Glutamatergic neuron (in vitro differentiated cells): ENCODE measurements around the gene CBX8. TPM values are rescaled to one million over a fixed set of nuclear protein-coding genes. Genes with fewer than 3 reads are reported as not detected.
A peak's percentile ranks its signal among the peaks of the same experiment; 100 is the strongest.

Source experiments
- DNase-seq: peaks from one replicate; pipeline ENCODE4 v3.0.0; 2022
- H3K27ac Mint-ChIP-seq: one replicate; pipeline ENCODE4 v1.8.0; 2020; ENCODE audit warnings: mild to moderate bottlenecking, mixed read lengths, inconsistent platforms; ENCODE audit not compliant: unreplicated experiment
- H3K27me3 Mint-ChIP-seq: one replicate; pipeline ENCODE4 v1.8.0; 2020; ENCODE audit warnings: mild to moderate bottlenecking, moderate library complexity, mixed read lengths, inconsistent platforms; ENCODE audit not compliant: unreplicated experiment
- H3K36me3 Mint-ChIP-seq: one replicate; pipeline ENCODE4 v1.8.0; 2020; ENCODE audit warnings: mild to moderate bottlenecking, mixed read lengths, inconsistent platforms; ENCODE audit not compliant: unreplicated experiment
- H3K4me1 Mint-ChIP-seq: one replicate; pipeline ENCODE4 v1.8.0; 2020; ENCODE audit warnings: mild to moderate bottlenecking, low read depth, mixed read lengths, inconsistent platforms; ENCODE audit not compliant: unreplicated experiment
- H3K4me3 Mint-ChIP-seq: one replicate; pipeline ENCODE4 v1.8.0; 2020; ENCODE audit warnings: mild to moderate bottlenecking, mixed read lengths, inconsistent platforms; ENCODE audit not compliant: unreplicated experiment
- H3K9me3 Mint-ChIP-seq: one replicate; pipeline ENCODE4 v1.8.0; 2020; ENCODE audit warnings: mild to moderate bottlenecking, moderate library complexity, mixed read lengths, inconsistent platforms; ENCODE audit not compliant: unreplicated experiment
- total RNA-seq: library from RNA; stranded (reverse); fragmentation: NEBNext Ultra II Directional; extraction: Animal tissue kit (Norgen Biotek cat#: 25700); gene quantifications from one replicate; pipeline ENCODE4 v1.2.1, GENCODE V29; 2021; ENCODE audit not compliant: unreplicated experiment
- TF ChIP-seq, protein P1 (sequence below): fragments of 200-600 bp; sonication (generic); IDR thresholded peaks from one replicate; pipeline ENCODE4 v1.5.0; 2021; ENCODE audit not compliant: partially characterized antibody, unreplicated experiment

The CBX8 gene
- total RNA-seq, 1 donor from 2014 or later, result 13.8 TPM

DNA sequence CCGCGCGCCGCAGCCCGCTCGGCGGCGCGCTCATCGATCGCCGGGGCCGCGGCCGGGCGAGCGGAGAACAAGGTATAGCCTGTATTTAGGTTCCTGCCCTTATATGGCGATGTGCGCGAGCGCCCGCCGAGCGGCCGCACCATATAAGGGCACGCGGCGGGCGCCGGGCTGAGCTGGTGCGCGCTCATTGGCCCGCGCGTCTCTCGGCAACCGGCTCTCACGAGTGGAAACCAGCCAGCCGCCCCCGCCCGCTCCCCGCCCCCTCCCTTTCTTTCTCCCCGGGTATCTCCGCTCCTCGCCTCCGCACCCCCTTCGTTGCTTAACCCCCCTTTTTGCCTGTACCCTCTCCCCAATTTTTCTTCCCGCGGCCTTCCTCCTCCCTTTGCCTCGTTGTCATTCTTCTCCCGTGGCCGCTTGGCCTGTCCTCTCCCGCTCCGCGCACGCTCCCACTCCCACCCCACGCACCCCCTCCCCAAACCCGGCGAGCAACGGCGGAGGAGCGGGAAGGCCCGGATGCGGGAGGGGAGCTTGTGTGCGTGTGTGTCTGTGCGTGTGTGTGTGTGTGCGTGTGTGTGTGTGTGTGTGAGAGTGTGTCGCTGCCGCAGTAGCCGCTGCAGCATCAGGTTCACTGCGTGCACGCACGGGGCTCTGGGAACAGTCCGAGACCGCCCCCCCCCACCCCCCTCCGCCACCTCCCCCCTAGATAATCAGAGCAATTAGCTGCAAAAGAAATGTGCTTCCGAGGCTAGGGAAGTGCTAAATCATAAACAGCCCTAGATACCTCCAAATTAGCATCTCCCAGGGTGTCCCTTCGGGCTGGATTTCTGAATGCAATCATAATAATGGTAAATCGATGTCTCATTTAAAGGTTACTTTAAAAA lies 13.5 kb upstream of the CBX8 start:
- Mint-ChIP-seq H3K4me3 (peak overlapping the region; percentile 89), H3K36me3 (no peaks in the 10 kb centered on the region), H3K27me3 (peaks cover 37% of the 10 kb centered on the region), H3K4me1 (peaks cover 17% of the 10 kb centered on the region), H3K27ac (peak overlapping the region; percentile 75), H3K9me3 (peaks cover 13% of the 10 kb centered on the region)
- DNase-seq, result peak; percentile 84
- TF ChIP-seq, protein P1, sequence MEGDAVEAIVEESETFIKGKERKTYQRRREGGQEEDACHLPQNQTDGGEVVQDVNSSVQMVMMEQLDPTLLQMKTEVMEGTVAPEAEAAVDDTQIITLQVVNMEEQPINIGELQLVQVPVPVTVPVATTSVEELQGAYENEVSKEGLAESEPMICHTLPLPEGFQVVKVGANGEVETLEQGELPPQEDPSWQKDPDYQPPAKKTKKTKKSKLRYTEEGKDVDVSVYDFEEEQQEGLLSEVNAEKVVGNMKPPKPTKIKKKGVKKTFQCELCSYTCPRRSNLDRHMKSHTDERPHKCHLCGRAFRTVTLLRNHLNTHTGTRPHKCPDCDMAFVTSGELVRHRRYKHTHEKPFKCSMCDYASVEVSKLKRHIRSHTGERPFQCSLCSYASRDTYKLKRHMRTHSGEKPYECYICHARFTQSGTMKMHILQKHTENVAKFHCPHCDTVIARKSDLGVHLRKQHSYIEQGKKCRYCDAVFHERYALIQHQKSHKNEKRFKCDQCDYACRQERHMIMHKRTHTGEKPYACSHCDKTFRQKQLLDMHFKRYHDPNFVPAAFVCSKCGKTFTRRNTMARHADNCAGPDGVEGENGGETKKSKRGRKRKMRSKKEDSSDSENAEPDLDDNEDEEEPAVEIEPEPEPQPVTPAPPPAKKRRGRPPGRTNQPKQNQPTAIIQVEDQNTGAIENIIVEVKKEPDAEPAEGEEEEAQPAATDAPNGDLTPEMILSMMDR, result no peak

DNA sequence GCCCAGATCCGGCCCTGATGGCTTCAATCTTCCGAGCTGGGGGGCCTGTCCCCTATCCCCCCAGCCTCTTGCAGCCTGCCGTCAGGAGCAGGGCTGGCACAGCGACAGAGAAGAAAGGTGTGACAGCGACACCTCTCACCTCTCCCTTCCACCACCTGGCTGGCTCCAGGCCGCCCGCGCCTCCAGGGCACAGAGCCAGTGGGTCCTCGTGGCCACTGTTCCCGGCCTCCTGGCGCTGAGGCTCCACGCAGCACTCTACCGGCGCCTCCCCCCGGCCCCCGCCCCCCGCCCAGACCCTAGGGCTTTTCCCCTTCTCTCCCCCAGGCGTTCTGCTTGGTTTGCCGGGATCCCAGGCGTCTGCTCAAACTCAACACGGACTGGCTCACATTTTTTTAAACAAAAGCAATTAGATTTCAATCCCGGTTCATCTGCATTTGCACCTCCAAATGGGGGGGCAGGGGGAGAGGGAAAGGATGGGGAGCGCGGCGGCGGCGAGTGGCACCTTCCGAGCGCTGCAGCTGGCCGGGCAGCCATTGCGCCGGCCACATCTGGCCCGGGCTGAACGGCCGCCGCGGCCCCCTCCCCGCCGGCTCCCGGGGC lies 12.8 kb upstream of the CBX8 start:
- peaks cover under 1% of the 10 kb centered on the region for H3K36me3 Mint-ChIP-seq
- H3K9me3 Mint-ChIP-seq, result peaks cover 15% of the 10 kb centered on the region
- TF ChIP-seq, protein P1, result no peak
- peaks cover 17% of the 10 kb centered on the region for H3K4me1 Mint-ChIP-seq
- no peak overlapping the region for H3K27ac Mint-ChIP-seq
- peak overlapping the region; percentile 82 for H3K4me3 Mint-ChIP-seq
- peaks cover 44% of the 10 kb centered on the region for H3K27me3 Mint-ChIP-seq
- DNase-seq, result no peak

DNA sequence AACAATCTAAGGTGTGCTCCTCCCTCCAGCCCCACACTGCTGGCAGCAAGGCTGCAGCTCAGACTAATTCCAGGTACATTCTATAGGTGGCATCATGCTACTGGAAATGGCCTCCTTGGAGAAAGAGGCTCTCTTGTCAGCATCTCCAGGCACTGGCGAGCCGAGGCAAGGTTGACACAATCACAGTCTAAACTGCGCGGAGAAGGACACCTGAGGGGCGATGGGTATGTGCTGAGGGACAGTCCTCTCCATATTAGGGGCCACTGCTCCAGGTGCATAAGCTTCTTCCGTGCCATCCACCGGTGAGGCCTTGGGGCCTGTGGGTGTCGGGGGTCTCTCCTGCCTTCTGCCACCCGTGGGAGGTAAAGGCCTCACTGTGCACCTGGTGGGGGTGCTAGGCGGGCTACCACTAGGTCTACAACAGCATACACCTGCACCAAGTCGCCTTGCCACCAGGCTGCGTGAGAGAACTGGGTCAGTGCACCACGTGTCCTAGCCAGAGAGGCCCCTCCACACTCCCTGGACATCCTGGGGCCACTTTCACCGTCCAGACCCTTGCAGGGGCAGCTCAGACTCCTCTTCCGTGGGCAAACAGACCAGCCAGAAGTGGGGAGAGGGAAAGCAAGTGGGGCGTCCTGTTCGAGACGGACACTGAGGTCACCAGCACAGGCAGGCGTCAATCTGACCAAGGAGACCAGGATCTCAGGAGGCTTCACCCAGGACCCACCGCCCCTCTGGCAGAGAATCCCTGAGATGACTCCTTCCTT lies 12.1 kb upstream of the CBX8 start:
- TF ChIP-seq, protein P1, result no peak
- Mint-ChIP-seq H3K36me3 (peaks cover 3% of the 10 kb centered on the region), H3K4me1 (peaks cover 16% of the 10 kb centered on the region), H3K27ac (peak overlapping the region; percentile 55), H3K9me3 (peaks cover 17% of the 10 kb centered on the region), H3K4me3 (peak overlapping the region; percentile 79), H3K27me3 (peaks cover 42% of the 10 kb centered on the region)
- DNase-seq, result no peak

DNA sequence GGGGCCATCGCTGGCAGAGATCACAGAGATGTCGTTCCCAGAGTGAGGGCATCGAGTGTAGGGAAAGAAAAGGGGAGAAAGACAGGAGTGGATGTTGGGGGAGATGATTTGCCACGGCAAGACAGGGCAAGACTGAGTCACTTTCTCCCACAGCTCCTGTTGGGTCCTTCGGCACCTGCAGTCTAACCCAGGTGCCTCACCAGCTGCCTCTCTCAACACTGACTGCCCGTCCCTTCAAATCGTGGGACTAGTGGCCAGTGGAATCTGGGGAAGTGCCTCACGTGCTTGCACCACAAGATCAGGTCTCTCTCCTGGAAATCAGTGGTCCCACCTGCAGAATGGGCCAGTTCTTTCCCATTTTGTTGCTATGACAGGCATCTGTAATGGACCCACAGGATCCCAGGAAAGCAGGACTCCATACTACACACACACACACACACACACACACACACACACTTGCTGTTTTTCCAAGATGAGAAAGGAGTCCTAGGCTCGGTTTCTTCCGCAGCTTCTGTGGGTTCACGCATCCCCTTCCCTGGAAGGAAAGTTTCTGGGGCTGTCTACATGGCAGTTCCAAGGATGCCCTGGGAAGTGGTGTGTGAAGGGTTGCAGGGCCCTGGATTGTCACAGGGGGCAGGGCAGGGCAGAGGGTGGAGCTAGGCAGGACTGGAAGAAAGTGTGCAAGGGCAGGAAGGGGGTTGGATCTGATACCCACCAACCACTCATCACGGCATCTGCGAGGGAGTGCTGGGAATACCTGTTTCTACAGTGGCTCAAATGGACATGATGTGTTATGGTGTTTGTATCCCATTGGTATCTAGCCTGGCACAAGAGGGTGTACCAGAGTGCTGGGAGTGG lies 10.2 kb upstream of the CBX8 start:
- DNase-seq, result no peak
- TF ChIP-seq, protein P1, result no peak
- peak overlapping the region; percentile 5 for H3K4me3 Mint-ChIP-seq
- H3K4me1 Mint-ChIP-seq, result peaks cover 15% of the 10 kb centered on the region
- peaks cover 3% of the 10 kb centered on the region for H3K36me3 Mint-ChIP-seq
- H3K9me3 Mint-ChIP-seq, result peaks cover 14% of the 10 kb centered on the region
- H3K27me3 Mint-ChIP-seq, result peaks cover 40% of the 10 kb centered on the region
- H3K27ac Mint-ChIP-seq, result no peak overlapping the region
